HL-60 (cell line): ENCODE measurements around the gene FAM227B.
A peak's percentile ranks its signal among the peaks of the same experiment; 100 is the strongest.

Experiments used
- DNase-seq, 2 experiments: peaks; one replicate each; pipeline ENCODE4 v3.0.0-alpha.2; 2010 to 2020; ENCODE audit warnings: low read depth in 1 of 2, low spot score in 1 of 2
- H3K27ac ChIP-seq: fragments of 250-450 bp; sonication (Bioruptor Pico); replicated peaks from 2 replicates; pipeline ENCODE4 v1.5.1; 2020; ENCODE audit warnings: mild to moderate bottlenecking, moderate library complexity
- H3K27me3 ChIP-seq: fragments of 250-450 bp; sonication (Bioruptor Pico); 2 replicates; pipeline ENCODE4 v1.5.1; 2021; ENCODE audit warnings: mild to moderate bottlenecking, moderate library complexity; ENCODE audit not compliant: insufficient read depth, poor library complexity, severe bottlenecking
- H3K4me3 ChIP-seq: replicated peaks from 2 replicates; pipeline ENCODE4 v1.5.1; 2011; ENCODE audit warnings: mild to moderate bottlenecking, control low read depth, low read length; ENCODE audit not compliant: insufficient read depth
- GABPA ChIP-seq: IDR thresholded peaks from 2 replicates; pipeline ENCODE4 v1.6.1; 2012; ENCODE audit warnings: low read depth
- POLR2AphosphoS5 ChIP-seq: IDR thresholded peaks from 2 replicates; pipeline ENCODE4 v1.6.1; 2012; ENCODE audit warnings: low read depth
- REST ChIP-seq: IDR thresholded peaks from 2 replicates; pipeline ENCODE4 v1.6.1; 2012; ENCODE audit warnings: low read depth; ENCODE audit not compliant: insufficient replicate concordance
- SPI1 ChIP-seq: IDR thresholded peaks from 2 replicates; pipeline ENCODE4 v1.6.1; 2012; ENCODE audit warnings: low read depth, mild to moderate bottlenecking, borderline replicate concordance
- TF ChIP-seq, protein P1 (sequence below): IDR thresholded peaks from one replicate; pipeline ENCODE4 v1.5.1; 2011; ENCODE audit warnings: low read length, control low read depth, inconsistent platforms; ENCODE audit not compliant: insufficient read depth

The FAM227B gene

GRCh38 chr15:49423901-49424550 lies 196.6 kb downstream of the FAM227B start:
- TF ChIP-seq REST = no peak
- TF ChIP-seq POLR2AphosphoS5 = no peak
- TF ChIP-seq, protein P1, sequence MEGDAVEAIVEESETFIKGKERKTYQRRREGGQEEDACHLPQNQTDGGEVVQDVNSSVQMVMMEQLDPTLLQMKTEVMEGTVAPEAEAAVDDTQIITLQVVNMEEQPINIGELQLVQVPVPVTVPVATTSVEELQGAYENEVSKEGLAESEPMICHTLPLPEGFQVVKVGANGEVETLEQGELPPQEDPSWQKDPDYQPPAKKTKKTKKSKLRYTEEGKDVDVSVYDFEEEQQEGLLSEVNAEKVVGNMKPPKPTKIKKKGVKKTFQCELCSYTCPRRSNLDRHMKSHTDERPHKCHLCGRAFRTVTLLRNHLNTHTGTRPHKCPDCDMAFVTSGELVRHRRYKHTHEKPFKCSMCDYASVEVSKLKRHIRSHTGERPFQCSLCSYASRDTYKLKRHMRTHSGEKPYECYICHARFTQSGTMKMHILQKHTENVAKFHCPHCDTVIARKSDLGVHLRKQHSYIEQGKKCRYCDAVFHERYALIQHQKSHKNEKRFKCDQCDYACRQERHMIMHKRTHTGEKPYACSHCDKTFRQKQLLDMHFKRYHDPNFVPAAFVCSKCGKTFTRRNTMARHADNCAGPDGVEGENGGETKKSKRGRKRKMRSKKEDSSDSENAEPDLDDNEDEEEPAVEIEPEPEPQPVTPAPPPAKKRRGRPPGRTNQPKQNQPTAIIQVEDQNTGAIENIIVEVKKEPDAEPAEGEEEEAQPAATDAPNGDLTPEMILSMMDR = no peak
- no peak for TF ChIP-seq SPI1
- TF ChIP-seq GABPA = no peak
- Histone ChIP-seq H3K4me3 (no peak overlapping the region), H3K27ac (no peak overlapping the region), H3K27me3 (no peaks in the 10 kb centered on the region)
- DNase-seq = no peak

GRCh38 chr15:49423021-49423420 lies 197.6 kb downstream of the FAM227B start, which contains the start of gene FGF7:
Gene FGF7, plus strand, starts transcription at chr15:49423242. Its CDS starts 1,056 bp downstream, at chr15:49424298.
- TF ChIP-seq REST (no peak), SPI1 (no peak), POLR2AphosphoS5 (no peak)
- TF ChIP-seq, protein P1 = no peak
- Histone ChIP-seq H3K4me3 (no peak within 1 kb of the TSS), H3K27me3 (no peaks in the 10 kb centered on the region), H3K27ac (no peak within 1 kb of the TSS)
- no peak for DNase-seq

- TF ChIP-seq REST (no peak), POLR2AphosphoS5 (no peak), SPI1 (no peak), GABPA (no peak)
- TF ChIP-seq, protein P1 = no peak
- H3K27ac ChIP-seq = no peak overlapping the region
- peak in 1 of 2 experiments; percentile 13 for DNase-seq
- no peaks in the 10 kb centered on the region for H3K27me3 ChIP-seq
- H3K4me3 ChIP-seq = no peak overlapping the region
These were observed 198.6 kb downstream of the FAM227B start for GRCh38 chr15:49421991-49422390.
